Measurements from ENCODE around the gene POLR2C. TPM values are rescaled to one million over a fixed set of nuclear protein-coding genes. Genes with fewer than 3 reads are reported as not detected.

The POLR2C gene
- total and polyA plus RNA-seq, 5 donors from 2014 or later: 41.9 to 79.8 (median 46.7) TPM

GRCh38 chr16:57501492-57501891, 39.0 kb downstream of the POLR2C start:
- Mint-ChIP-seq H3K27me3 (no peaks in the 10 kb centered on the region), H3K9me3 (no peaks in the 10 kb centered on the region), H3K4me3 (no peak overlapping the region), H3K4me1 (peaks cover 0 to 6% (median 0%) of the 10 kb centered on the region in 4 donors), H3K36me3 (no peaks in the 10 kb centered on the region), H3K27ac (peak overlapping the region in 1 of 3 donors; percentile 25)
- Histone ChIP-seq H3K4me1 (ENCODE audit: control insufficient read depth, insufficient read depth, low read length, poor library complexity, severe bottlenecking) (no peaks in the 10 kb centered on the region), H3K4me3 (ENCODE audit: low read depth, low read length) (no peak overlapping the region), H3K27me3 (ENCODE audit: control insufficient read depth, insufficient read depth, low read length) (no peaks in the 10 kb centered on the region), H3K9me3 (ENCODE audit: control insufficient read depth in 2 of 2, low read length in 2 of 2) (no peaks in the 10 kb centered on the region), H3K27ac (ENCODE audit: insufficient read depth, low read length, poor library complexity, severe bottlenecking) (no peak overlapping the region), H3K36me3 (ENCODE audit: control insufficient read depth, insufficient read depth, low read length) (no peaks in the 10 kb centered on the region)
- ATAC-seq (ENCODE audit: low read depth in 2 of 2): no peak
- no peak for DNase-seq

- no peak overlapping the region for H3K4me3 Mint-ChIP-seq
- Histone ChIP-seq H3K27ac (ENCODE audit: insufficient read depth, low read length, poor library complexity, severe bottlenecking) (no peak overlapping the region), H3K36me3 (ENCODE audit: control insufficient read depth, insufficient read depth, low read length) (no peaks in the 10 kb centered on the region), H3K4me3 (ENCODE audit: low read depth, low read length) (no peak overlapping the region), H3K9me3 (ENCODE audit: control insufficient read depth in 2 of 2, low read length in 2 of 2) (no peaks in the 10 kb centered on the region), H3K4me1 (ENCODE audit: control insufficient read depth, insufficient read depth, low read length, poor library complexity, severe bottlenecking) (no peaks in the 10 kb centered on the region), H3K27me3 (ENCODE audit: control insufficient read depth, insufficient read depth, low read length) (no peaks in the 10 kb centered on the region)
- DNase-seq (no peak), ATAC-seq (ENCODE audit: low read depth in 2 of 2) (no peak)
- H3K27ac Mint-ChIP-seq: no peak overlapping the region
- peaks cover 5% of the 10 kb centered on the region for H3K27me3 Mint-ChIP-seq
- H3K9me3 Mint-ChIP-seq: no peaks in the 10 kb centered on the region
- H3K36me3 Mint-ChIP-seq: no peaks in the 10 kb centered on the region
- peaks cover 0 to 6% (median 0%) of the 10 kb centered on the region in 4 donors for H3K4me1 Mint-ChIP-seq
Observed at GRCh38 chr16:57502048-57502775, 39.7 kb downstream of the POLR2C start.

- Mint-ChIP-seq H3K27me3 (peaks cover 5% of the 10 kb centered on the region), H3K36me3 (no peaks in the 10 kb centered on the region), H3K9me3 (no peaks in the 10 kb centered on the region), H3K4me3 (no peak overlapping the region), H3K27ac (no peak overlapping the region), H3K4me1 (peaks cover 0 to 6% (median 0%) of the 10 kb centered on the region in 4 donors)
- no peak for ATAC-seq (ENCODE audit: low read depth in 2 of 2)
- H3K36me3 ChIP-seq (ENCODE audit: control insufficient read depth, insufficient read depth, low read length): no peaks in the 10 kb centered on the region
- DNase-seq: no peak
- no peak overlapping the region for H3K4me3 ChIP-seq (ENCODE audit: low read depth, low read length)
- no peaks in the 10 kb centered on the region for H3K9me3 ChIP-seq (ENCODE audit: control insufficient read depth in 2 of 2, low read length in 2 of 2)
- no peak overlapping the region for H3K27ac ChIP-seq (ENCODE audit: insufficient read depth, low read length, poor library complexity, severe bottlenecking)
- no peaks in the 10 kb centered on the region for H3K4me1 ChIP-seq (ENCODE audit: control insufficient read depth, insufficient read depth, low read length, poor library complexity, severe bottlenecking)
- no peaks in the 10 kb centered on the region for H3K27me3 ChIP-seq (ENCODE audit: control insufficient read depth, insufficient read depth, low read length)
Observed at GRCh38 chr16:57503366-57503765, 40.9 kb downstream of the POLR2C start.

- Mint-ChIP-seq H3K9me3 (no peaks in the 10 kb centered on the region), H3K4me1 (peaks cover 0 to 6% (median 0%) of the 10 kb centered on the region in 4 donors), H3K27ac (no peak overlapping the region), H3K27me3 (peaks cover 5% of the 10 kb centered on the region), H3K36me3 (no peaks in the 10 kb centered on the region), H3K4me3 (no peak overlapping the region)
- Histone ChIP-seq H3K4me3 (ENCODE audit: low read depth, low read length) (no peak overlapping the region), H3K27me3 (ENCODE audit: control insufficient read depth, insufficient read depth, low read length) (no peaks in the 10 kb centered on the region), H3K9me3 (ENCODE audit: control insufficient read depth in 2 of 2, low read length in 2 of 2) (no peaks in the 10 kb centered on the region), H3K4me1 (ENCODE audit: control insufficient read depth, insufficient read depth, low read length, poor library complexity, severe bottlenecking) (no peaks in the 10 kb centered on the region), H3K27ac (ENCODE audit: insufficient read depth, low read length, poor library complexity, severe bottlenecking) (no peak overlapping the region), H3K36me3 (ENCODE audit: control insufficient read depth, insufficient read depth, low read length) (no peaks in the 10 kb centered on the region)
- ATAC-seq (ENCODE audit: low read depth in 2 of 2): no peak
- DNase-seq: no peak
Observed at GRCh38 chr16:57504001-57504400, 41.5 kb downstream of the POLR2C start.

GRCh38 chr16:57504491-57504890, 42.0 kb downstream of the POLR2C start:
- Histone ChIP-seq H3K4me1 (ENCODE audit: control insufficient read depth, insufficient read depth, low read length, poor library complexity, severe bottlenecking) (no peaks in the 10 kb centered on the region), H3K27me3 (ENCODE audit: control insufficient read depth, insufficient read depth, low read length) (no peaks in the 10 kb centered on the region), H3K9me3 (ENCODE audit: control insufficient read depth in 2 of 2, low read length in 2 of 2) (no peaks in the 10 kb centered on the region), H3K4me3 (ENCODE audit: low read depth, low read length) (no peak overlapping the region), H3K27ac (ENCODE audit: insufficient read depth, low read length, poor library complexity, severe bottlenecking) (no peak overlapping the region), H3K36me3 (ENCODE audit: control insufficient read depth, insufficient read depth, low read length) (no peaks in the 10 kb centered on the region)
- H3K9me3 Mint-ChIP-seq: no peaks in the 10 kb centered on the region
- ATAC-seq (ENCODE audit: low read depth in 2 of 2) (no peak), DNase-seq (no peak)
- H3K27me3 Mint-ChIP-seq: peaks cover 5% of the 10 kb centered on the region
- no peak overlapping the region for H3K27ac Mint-ChIP-seq
- H3K4me1 Mint-ChIP-seq: peaks cover 0 to 6% (median 0%) of the 10 kb centered on the region in 4 donors
- H3K36me3 Mint-ChIP-seq: no peaks in the 10 kb centered on the region
- H3K4me3 Mint-ChIP-seq: no peak overlapping the region

GRCh38 chr16:57505169-57505568, 42.7 kb downstream of the POLR2C start:
- no peaks in the 10 kb centered on the region for H3K9me3 Mint-ChIP-seq
- Histone ChIP-seq H3K27ac (ENCODE audit: insufficient read depth, low read length, poor library complexity, severe bottlenecking) (no peak overlapping the region), H3K27me3 (ENCODE audit: control insufficient read depth, insufficient read depth, low read length) (no peaks in the 10 kb centered on the region), H3K4me3 (ENCODE audit: low read depth, low read length) (no peak overlapping the region), H3K9me3 (ENCODE audit: control insufficient read depth in 2 of 2, low read length in 2 of 2) (no peaks in the 10 kb centered on the region), H3K4me1 (ENCODE audit: control insufficient read depth, insufficient read depth, low read length, poor library complexity, severe bottlenecking) (no peaks in the 10 kb centered on the region), H3K36me3 (ENCODE audit: control insufficient read depth, insufficient read depth, low read length) (no peaks in the 10 kb centered on the region)
- peak overlapping the region in 1 of 3 donors; percentile 74 for H3K27ac Mint-ChIP-seq
- H3K36me3 Mint-ChIP-seq: no peaks in the 10 kb centered on the region
- H3K4me1 Mint-ChIP-seq: peaks cover 0 to 6% (median 0%) of the 10 kb centered on the region in 4 donors
- no peak overlapping the region for H3K4me3 Mint-ChIP-seq
- DNase-seq: no peak
- H3K27me3 Mint-ChIP-seq: peaks cover 5% of the 10 kb centered on the region
- no peak for ATAC-seq (ENCODE audit: low read depth in 2 of 2)

GRCh38 chr16:57507136-57508034, 44.9 kb downstream of the POLR2C start:
- Mint-ChIP-seq H3K27me3 (peaks cover 5% of the 10 kb centered on the region), H3K36me3 (no peaks in the 10 kb centered on the region), H3K9me3 (no peaks in the 10 kb centered on the region), H3K4me3 (no peak overlapping the region), H3K27ac (no peak overlapping the region), H3K4me1 (no peaks in the 10 kb centered on the region)
- Histone ChIP-seq H3K27me3 (ENCODE audit: control insufficient read depth, insufficient read depth, low read length) (no peaks in the 10 kb centered on the region), H3K4me3 (ENCODE audit: low read depth, low read length) (no peak overlapping the region), H3K9me3 (ENCODE audit: control insufficient read depth in 2 of 2, low read length in 2 of 2) (no peaks in the 10 kb centered on the region), H3K36me3 (ENCODE audit: control insufficient read depth, insufficient read depth, low read length) (no peaks in the 10 kb centered on the region), H3K27ac (ENCODE audit: insufficient read depth, low read length, poor library complexity, severe bottlenecking) (no peak overlapping the region), H3K4me1 (ENCODE audit: control insufficient read depth, insufficient read depth, low read length, poor library complexity, severe bottlenecking) (no peaks in the 10 kb centered on the region)
- no peak for DNase-seq
- ATAC-seq (ENCODE audit: low read depth in 2 of 2): no peak
